ENCODE data around the gene IL17C. TPM values are rescaled to one million over a fixed set of nuclear protein-coding genes. Genes with fewer than 3 reads are reported as not detected.

IL17C gene
- total RNA-seq, 8 experiments from 2014 or later, result 0.16 to 1.2 (median 0.41) TPM; not detected in 3

GRCh38 chr16:88624481-88624880 lies 13.9 kb upstream of the IL17C start:
- in situ Hi-C loops (cut with MboI; ENCODE audit: low pct_unique_long_range_greater_than_20kb in 2 of 9, low sequenced_read_pairs in 9 of 9, unreplicated experiment in 9 of 9), result no loop called here
- H3K27ac ChIP-seq, result no peak overlapping the region
- ATAC-seq (replicated peaks in 6 of 8), result peak in 1 of 8 experiments; percentile 9
- no peak overlapping the region for H3K4me3 ChIP-seq
- H3K4me1 ChIP-seq (replicated peaks in 1 of 2), result peaks cover 0 to 4% of the 10 kb centered on the region in 2 donors
- WGBS, 10 experiments, result 78 to 100% (median 100%) methylated on average over 1 to 5 of the region's 18 CpGs; no CpG with 5 or more reads in 6 of the 10 experiments

GRCh38 chr16:88624977-88625576 lies 13.3 kb upstream of the IL17C start:
- ATAC-seq (replicated peaks in 6 of 8), result peak in 2 of 8 experiments; percentile 13 to 14
- WGBS, 10 experiments, result 65 to 100% (median 84%) methylated on average over 1 to 9 of the region's 17 CpGs; no CpG with 5 or more reads in 5 of the 10 experiments
- H3K27ac ChIP-seq, result no peak overlapping the region
- in situ Hi-C loops (cut with MboI; ENCODE audit: low pct_unique_long_range_greater_than_20kb in 2 of 9, low sequenced_read_pairs in 9 of 9, unreplicated experiment in 9 of 9), result no loop called here
- H3K4me3 ChIP-seq, result no peak overlapping the region
- H3K4me1 ChIP-seq (replicated peaks in 1 of 2), result peaks cover 0 to 4% of the 10 kb centered on the region in 2 donors

GRCh38 chr16:88626646-88627045 lies 11.7 kb upstream of the IL17C start:
- H3K27ac ChIP-seq, result no peak overlapping the region
- peaks cover 0 to 4% of the 10 kb centered on the region in 2 donors for H3K4me1 ChIP-seq (replicated peaks in 1 of 2)
- WGBS, 10 experiments, result 66 to 100% (median 100%) methylated on average over 1 to 9 of the region's 9 CpGs; no CpG with 5 or more reads in 3 of the 10 experiments
- ATAC-seq (replicated peaks in 6 of 8), result no peak
- in situ Hi-C loops (cut with MboI; ENCODE audit: low pct_unique_long_range_greater_than_20kb in 2 of 9, low sequenced_read_pairs in 9 of 9, unreplicated experiment in 9 of 9), result no loop called here
- H3K4me3 ChIP-seq, result no peak overlapping the region

GRCh38 chr16:88627531-88628411 lies 10.6 kb upstream of the IL17C start:
- Histone ChIP-seq H3K4me1 (replicated peaks in 1 of 2) (peaks cover 0 to 4% of the 10 kb centered on the region in 2 donors), H3K4me3 (no peak overlapping the region), H3K27ac (no peak overlapping the region)
- in situ Hi-C loops (cut with MboI; ENCODE audit: low pct_unique_long_range_greater_than_20kb in 2 of 9, low sequenced_read_pairs in 9 of 9, unreplicated experiment in 9 of 9), result no loop called here
- no peak for ATAC-seq (replicated peaks in 6 of 8)
- 88 to 100% (median 95%) methylated on average over 2 to 4 of the region's 27 CpGs; no CpG with 5 or more reads in 4 of the 10 experiments for WGBS, 10 experiments

GRCh38 chr16:88628512-88628974 lies 9.8 kb upstream of the IL17C start:
- no peak overlapping the region for H3K4me3 ChIP-seq
- ATAC-seq (replicated peaks in 6 of 8), result peak; percentile 11 to 76 (median 40)
- 41 to 77% (median 64%) methylated on average over 2 to 7 of the region's 12 CpGs; no CpG with 5 or more reads in 4 of the 10 experiments for WGBS, 10 experiments
- in situ Hi-C loops (cut with MboI; ENCODE audit: low pct_unique_long_range_greater_than_20kb in 2 of 9, low sequenced_read_pairs in 9 of 9, unreplicated experiment in 9 of 9), result no loop called here
- peaks cover 0 to 4% of the 10 kb centered on the region in 2 donors for H3K4me1 ChIP-seq (replicated peaks in 1 of 2)
- H3K27ac ChIP-seq, result no peak overlapping the region

GRCh38 chr16:88629835-88630234 lies 8.5 kb upstream of the IL17C start:
- 80 to 100% (median 92%) methylated on average over 1 to 6 of the region's 9 CpGs; no CpG with 5 or more reads in 6 of the 10 experiments for WGBS, 10 experiments
- no peak overlapping the region for H3K27ac ChIP-seq
- ATAC-seq (replicated peaks in 6 of 8), result no peak

GRCh38 chr16:88630433-88630832 lies 7.9 kb upstream of the IL17C start:
- no peak for ATAC-seq (replicated peaks in 6 of 8)
- peaks cover 0 to 8% of the 10 kb centered on the region in 2 donors for H3K4me1 ChIP-seq (replicated peaks in 1 of 2)
- no peak overlapping the region for H3K27ac ChIP-seq
- H3K4me3 ChIP-seq, result no peak overlapping the region
- 100% methylated on average over 1 of the region's 12 CpGs; no CpG with 5 or more reads in 9 of the 10 experiments for WGBS, 10 experiments
- in situ Hi-C loops (cut with MboI; ENCODE audit: low pct_unique_long_range_greater_than_20kb in 2 of 9, low sequenced_read_pairs in 9 of 9, unreplicated experiment in 9 of 9), result no loop called here

More at GRCh38 chr16:88629835-88630234, 8.5 kb upstream of the IL17C start:
- in situ Hi-C loops (cut with MboI; ENCODE audit: low pct_unique_long_range_greater_than_20kb in 2 of 9, low sequenced_read_pairs in 9 of 9, unreplicated experiment in 9 of 9), result no loop called here
- Histone ChIP-seq H3K4me1 (replicated peaks in 1 of 2) (peaks cover 0 to 8% of the 10 kb centered on the region in 2 donors), H3K4me3 (no peak overlapping the region)

GRCh38 chr16:88630941-88631340 lies 7.4 kb upstream of the IL17C start:
- no peak for ATAC-seq (replicated peaks in 6 of 8)
- 94 to 100% (median 100%) methylated on average over 1 to 7 of the region's 23 CpGs; no CpG with 5 or more reads in 7 of the 10 experiments for WGBS, 10 experiments
- Histone ChIP-seq H3K4me1 (replicated peaks in 1 of 2) (peaks cover 0 to 6% of the 10 kb centered on the region in 2 donors), H3K27ac (no peak overlapping the region), H3K4me3 (no peak overlapping the region)
- in situ Hi-C loops (cut with MboI; ENCODE audit: low pct_unique_long_range_greater_than_20kb in 2 of 9, low sequenced_read_pairs in 9 of 9, unreplicated experiment in 9 of 9), result no loop called here

GRCh38 chr16:88631384-88631783 lies 7.0 kb upstream of the IL17C start:
- WGBS, 10 experiments, result 25 to 77% (median 74%) methylated on average over 2 to 10 of the region's 16 CpGs; no CpG with 5 or more reads in 5 of the 10 experiments
- in situ Hi-C loops (cut with MboI; ENCODE audit: low pct_unique_long_range_greater_than_20kb in 2 of 9, low sequenced_read_pairs in 9 of 9, unreplicated experiment in 9 of 9), result no loop called here
- Histone ChIP-seq H3K4me1 (replicated peaks in 1 of 2) (peaks cover 0 to 3% of the 10 kb centered on the region in 2 donors), H3K4me3 (no peak overlapping the region), H3K27ac (no peak overlapping the region)
- ATAC-seq (replicated peaks in 6 of 8), result no peak

GRCh38 chr16:88631920-88632586 lies 6.3 kb upstream of the IL17C start:
- H3K4me3 ChIP-seq, result no peak overlapping the region
- in situ Hi-C loops (cut with MboI; ENCODE audit: low pct_unique_long_range_greater_than_20kb in 2 of 9, low sequenced_read_pairs in 9 of 9, unreplicated experiment in 9 of 9), result no loop called here
- WGBS, 10 experiments, result 40 to 100% (median 94%) methylated on average over 2 to 9 of the region's 30 CpGs; no CpG with 5 or more reads in 3 of the 10 experiments
- peaks cover 0 to 3% of the 10 kb centered on the region in 2 donors for H3K4me1 ChIP-seq (replicated peaks in 1 of 2)
- ATAC-seq (replicated peaks in 6 of 8), result no peak
- H3K27ac ChIP-seq, result no peak overlapping the region

- no peak overlapping the region for H3K27ac ChIP-seq
- no peak overlapping the region for H3K4me3 ChIP-seq
- ATAC-seq (replicated peaks in 6 of 8), result no peak
- 60 to 100% (median 82%) methylated on average over 1 to 8 of the region's 11 CpGs; no CpG with 5 or more reads in 4 of the 10 experiments for WGBS, 10 experiments
- peaks cover 0 to 3% of the 10 kb centered on the region in 2 donors for H3K4me1 ChIP-seq (replicated peaks in 1 of 2)
- in situ Hi-C loops (cut with MboI; ENCODE audit: low pct_unique_long_range_greater_than_20kb in 2 of 9, low sequenced_read_pairs in 9 of 9, unreplicated experiment in 9 of 9), result no loop called here
Observed at GRCh38 chr16:88632587-88632930, 5.8 kb upstream of the IL17C start.

GRCh38 chr16:88633684-88634140 lies 4.7 kb upstream of the IL17C start:
- WGBS, 10 experiments, result 60% methylated on average over 1 of the region's 23 CpGs; no CpG with 5 or more reads in 8 of the 10 experiments
- H3K4me3 ChIP-seq, result no peak overlapping the region

More at GRCh38 chr16:88633684-88634140, 4.7 kb upstream of the IL17C start:
- ATAC-seq (replicated peaks in 6 of 8), result peak; percentile 3 to 51 (median 26)
- peaks cover 0 to 3% of the 10 kb centered on the region in 2 donors for H3K4me1 ChIP-seq (replicated peaks in 1 of 2)
- in situ Hi-C loops (cut with MboI; ENCODE audit: low pct_unique_long_range_greater_than_20kb in 2 of 9, low sequenced_read_pairs in 9 of 9, unreplicated experiment in 9 of 9), result no loop called here
- no peak overlapping the region for H3K27ac ChIP-seq

Measured in motor neuron (in vitro differentiated cells).